ENCODE measurements around the gene GAGE12E.
"Not testable (repeated sequence)": the region's sequence is repeated elsewhere in the genome, so short reads cannot be mapped to it uniquely, and the experiment has no call there.

GAGE12E gene, protein sequence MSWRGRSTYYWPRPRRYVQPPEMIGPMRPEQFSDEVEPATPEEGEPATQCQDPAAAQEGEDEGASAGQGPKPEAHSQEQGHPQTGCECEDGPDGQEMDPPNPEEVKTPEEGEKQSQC

DNA sequence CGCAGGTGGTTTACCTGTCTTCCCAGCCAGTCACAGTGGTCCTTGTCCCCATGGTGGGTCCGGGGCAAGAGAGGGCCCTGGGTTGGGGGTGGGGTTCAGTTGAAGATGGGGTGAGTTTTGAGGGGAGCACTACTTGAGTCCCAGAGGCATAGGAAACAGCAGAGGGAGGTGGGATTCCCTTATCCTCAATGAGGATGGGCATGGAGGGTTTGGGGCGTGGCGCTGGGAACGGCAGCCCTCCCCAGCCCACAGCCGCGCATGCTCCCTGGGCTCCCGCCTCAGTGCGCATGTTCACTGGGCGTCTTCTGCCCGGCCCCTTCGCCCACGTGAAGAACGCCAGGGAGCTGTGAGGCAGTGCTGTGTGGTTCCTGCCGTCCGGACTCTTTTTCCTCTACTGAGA, at the start of gene GAGE12E:
Gene GAGE12E (plus strand): TSS at position 301 of the 400 bp plus-strand sequence. CDS start 1,155 bp downstream, outside the sequence.
- not testable (repeated sequence) for DNase-seq

GRCh38 chrX:49531877-49532276, 19.2 kb upstream of the GAGE12E start, which contains the start of gene GAGE12C:
Gene GAGE12C (plus strand): TSS chrX:49532177. CDS start chrX:49533332, 1,155 bp downstream.
- not testable (repeated sequence) for DNase-seq

DNA sequence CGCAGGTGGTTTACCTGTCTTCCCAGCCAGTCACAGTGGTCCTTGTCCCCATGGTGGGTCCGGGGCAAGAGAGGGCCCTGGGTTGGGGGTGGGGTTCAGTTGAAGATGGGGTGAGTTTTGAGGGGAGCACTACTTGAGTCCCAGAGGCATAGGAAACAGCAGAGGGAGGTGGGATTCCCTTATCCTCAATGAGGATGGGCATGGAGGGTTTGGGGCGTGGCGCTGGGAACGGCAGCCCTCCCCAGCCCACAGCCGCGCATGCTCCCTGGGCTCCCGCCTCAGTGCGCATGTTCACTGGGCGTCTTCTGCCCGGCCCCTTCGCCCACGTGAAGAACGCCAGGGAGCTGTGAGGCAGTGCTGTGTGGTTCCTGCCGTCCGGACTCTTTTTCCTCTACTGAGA, 9.7 kb upstream of the GAGE12E start, which contains the start of gene GAGE12D:
Gene GAGE12D (plus strand): TSS at position 301 of the 400 bp plus-strand sequence. CDS start 1,155 bp downstream, outside the sequence.
- DNase-seq = not testable (repeated sequence)

- DNase-seq = not testable (repeated sequence)
Measured at GRCh38 chrX:49560542-49560941, 9.5 kb downstream of the GAGE12E start, which contains the start of gene GAGE12F. Gene GAGE12F (plus strand): TSS chrX:49560842. CDS start chrX:49561997, 1,155 bp downstream.

- not testable (repeated sequence) for DNase-seq
Measured at GRCh38 chrX:49568728-49569127, 17.6 kb downstream of the GAGE12E start.

DNA sequence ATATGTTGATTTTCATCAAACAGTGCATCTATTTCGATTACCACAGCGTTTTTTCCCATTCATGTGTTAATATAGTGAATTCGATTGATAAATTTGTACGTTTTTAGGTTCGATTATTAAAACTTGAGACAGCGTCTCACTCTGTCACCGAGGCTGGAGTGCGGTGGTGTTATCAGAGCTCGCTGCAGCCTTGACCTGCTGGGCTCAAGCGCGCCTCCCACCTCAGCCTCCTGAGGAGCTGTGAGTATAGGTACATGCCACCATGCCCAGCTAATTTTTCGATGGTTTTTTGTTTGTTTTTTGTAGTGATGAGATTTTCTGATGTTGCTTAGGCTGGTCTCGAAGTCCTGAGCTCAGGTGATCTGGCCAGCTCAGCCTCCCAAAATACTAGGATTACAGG, 18.1 kb downstream of the GAGE12E start:
- DNase-seq = not testable (repeated sequence)

DNA sequence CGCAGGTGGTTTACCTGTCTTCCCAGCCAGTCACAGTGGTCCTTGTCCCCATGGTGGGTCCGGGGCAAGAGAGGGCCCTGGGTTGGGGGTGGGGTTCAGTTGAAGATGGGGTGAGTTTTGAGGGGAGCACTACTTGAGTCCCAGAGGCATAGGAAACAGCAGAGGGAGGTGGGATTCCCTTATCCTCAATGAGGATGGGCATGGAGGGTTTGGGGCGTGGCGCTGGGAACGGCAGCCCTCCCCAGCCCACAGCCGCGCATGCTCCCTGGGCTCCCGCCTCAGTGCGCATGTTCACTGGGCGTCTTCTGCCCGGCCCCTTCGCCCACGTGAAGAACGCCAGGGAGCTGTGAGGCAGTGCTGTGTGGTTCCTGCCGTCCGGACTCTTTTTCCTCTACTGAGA, 19.0 kb downstream of the GAGE12E start, which contains the start of gene GAGE12G:
Gene GAGE12G (plus strand): TSS at position 301 of the 400 bp plus-strand sequence. CDS start 1,155 bp downstream, outside the sequence.
- DNase-seq = not testable (repeated sequence)

DNA sequence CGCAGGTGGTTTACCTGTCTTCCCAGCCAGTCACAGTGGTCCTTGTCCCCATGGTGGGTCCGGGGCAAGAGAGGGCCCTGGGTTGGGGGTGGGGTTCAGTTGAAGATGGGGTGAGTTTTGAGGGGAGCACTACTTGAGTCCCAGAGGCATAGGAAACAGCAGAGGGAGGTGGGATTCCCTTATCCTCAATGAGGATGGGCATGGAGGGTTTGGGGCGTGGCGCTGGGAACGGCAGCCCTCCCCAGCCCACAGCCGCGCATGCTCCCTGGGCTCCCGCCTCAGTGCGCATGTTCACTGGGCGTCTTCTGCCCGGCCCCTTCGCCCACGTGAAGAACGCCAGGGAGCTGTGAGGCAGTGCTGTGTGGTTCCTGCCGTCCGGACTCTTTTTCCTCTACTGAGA, 28.6 kb downstream of the GAGE12E start, which contains the start of gene GAGE12H:
Gene GAGE12H (plus strand): TSS at position 301 of the 400 bp plus-strand sequence. CDS start 1,155 bp downstream, outside the sequence.
- not testable (repeated sequence) for DNase-seq

DNA sequence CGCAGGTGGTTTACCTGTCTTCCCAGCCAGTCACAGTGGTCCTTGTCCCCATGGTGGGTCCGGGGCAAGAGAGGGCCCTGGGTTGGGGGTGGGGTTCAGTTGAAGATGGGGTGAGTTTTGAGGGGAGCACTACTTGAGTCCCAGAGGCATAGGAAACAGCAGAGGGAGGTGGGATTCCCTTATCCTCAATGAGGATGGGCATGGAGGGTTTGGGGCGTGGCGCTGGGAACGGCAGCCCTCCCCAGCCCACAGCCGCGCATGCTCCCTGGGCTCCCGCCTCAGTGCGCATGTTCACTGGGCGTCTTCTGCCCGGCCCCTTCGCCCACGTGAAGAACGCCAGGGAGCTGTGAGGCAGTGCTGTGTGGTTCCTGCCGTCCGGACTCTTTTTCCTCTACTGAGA, 38.1 kb downstream of the GAGE12E start, which contains the start of gene GAGE2A:
Gene GAGE2A (plus strand): TSS at position 301 of the 400 bp plus-strand sequence. CDS start 1,155 bp downstream, outside the sequence.
- not testable (repeated sequence) for DNase-seq

GRCh38 chrX:49589769-49590478, 38.8 kb downstream of the GAGE12E start:
- DNase-seq = peak; percentile 5

- not testable (repeated sequence) for DNase-seq
Measured at GRCh38 chrX:49590488-49590887, 39.4 kb downstream of the GAGE12E start.

DNA sequence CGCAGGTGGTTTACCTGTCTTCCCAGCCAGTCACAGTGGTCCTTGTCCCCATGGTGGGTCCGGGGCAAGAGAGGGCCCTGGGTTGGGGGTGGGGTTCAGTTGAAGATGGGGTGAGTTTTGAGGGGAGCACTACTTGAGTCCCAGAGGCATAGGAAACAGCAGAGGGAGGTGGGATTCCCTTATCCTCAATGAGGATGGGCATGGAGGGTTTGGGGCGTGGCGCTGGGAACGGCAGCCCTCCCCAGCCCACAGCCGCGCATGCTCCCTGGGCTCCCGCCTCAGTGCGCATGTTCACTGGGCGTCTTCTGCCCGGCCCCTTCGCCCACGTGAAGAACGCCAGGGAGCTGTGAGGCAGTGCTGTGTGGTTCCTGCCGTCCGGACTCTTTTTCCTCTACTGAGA, 47.6 kb downstream of the GAGE12E start, which contains the start of gene GAGE1:
Gene GAGE1 (plus strand): TSS at position 301 of the 400 bp plus-strand sequence. CDS start 1,155 bp downstream, outside the sequence.
- DNase-seq = not testable (repeated sequence)

Data from activated CD4-positive, alpha-beta T cell treated with anti-CD3 and anti-CD28 coated beads for 48 hours (primary cell).